SK-N-SH treated with all-trans-retinoic acid at 6 μM for 48 hours (cell line): ENCODE measurements around the gene UNC45A.

ENCODE experiments used
- ATAC-seq: fragments of 200-7000 bp; cut with Tn5 transposase; 3 replicates; pipeline ENCODE4 v1.9.1; 2020; ENCODE audit warnings: mild to moderate bottlenecking, moderate library complexity
- ARNTL ChIP-seq: fragments of 450-650 bp; formaldehyde crosslinking; IDR thresholded peaks from 2 replicates; pipeline ENCODE4 v1.5.0; 2020; ENCODE audit warnings: low read depth, mild to moderate bottlenecking, moderate library complexity, borderline replicate concordance
- BACH2 ChIP-seq: fragments of 250-450 bp; sonication (Bioruptor Pico); IDR thresholded peaks from 2 replicates; pipeline ENCODE4 v1.9.0; 2021; ENCODE audit warnings: mild to moderate bottlenecking, borderline replicate concordance
- CREB5 ChIP-seq: fragments of 250-450 bp; sonication (Bioruptor Pico); IDR thresholded peaks from 2 replicates; pipeline ENCODE4 v1.5.1; 2020; ENCODE audit warnings: low read depth, mild to moderate bottlenecking, moderate library complexity
- CSRNP3 ChIP-seq: fragments of 250-450 bp; sonication (Bioruptor Pico); IDR thresholded peaks from 2 replicates; pipeline ENCODE4 v1.5.1; 2021; ENCODE audit warnings: mild to moderate bottlenecking, moderate library complexity
- GLIS3 ChIP-seq: fragments of 250-450 bp; sonication (Bioruptor Pico); IDR thresholded peaks from 2 replicates; pipeline ENCODE4 v1.5.0; 2020; ENCODE audit warnings: mild to moderate bottlenecking, moderate library complexity
- ISL1 ChIP-seq: fragments of 250-450 bp; sonication (Bioruptor Pico); IDR thresholded peaks from 2 replicates; pipeline ENCODE4 v2.1.2; 2022; ENCODE audit warnings: mild to moderate bottlenecking, moderate library complexity
- OSR1 ChIP-seq: fragments of 250-450 bp; sonication (Bioruptor Pico); IDR thresholded peaks from 2 replicates; pipeline ENCODE4 v1.8.0; 2022; ENCODE audit warnings: moderate library complexity, mild to moderate bottlenecking, inconsistent platforms
- PATZ1 ChIP-seq: fragments of 250-450 bp; sonication (Bioruptor Pico); IDR thresholded peaks from 2 replicates; pipeline ENCODE4 v1.8.0; 2020; ENCODE audit warnings: mild to moderate bottlenecking, moderate library complexity, borderline replicate concordance
- POU6F1 ChIP-seq: fragments of 250-450 bp; sonication (Bioruptor Pico); IDR thresholded peaks from 2 replicates; pipeline ENCODE4 v1.8.0; 2021; ENCODE audit warnings: low read depth, mild to moderate bottlenecking, moderate library complexity, borderline replicate concordance
- PPARA ChIP-seq: fragments of 250-450 bp; sonication (Bioruptor Pico); IDR thresholded peaks from 2 replicates; pipeline ENCODE4 v1.5.0; 2020; ENCODE audit warnings: mild to moderate bottlenecking, borderline replicate concordance
- RARB ChIP-seq: fragments of 250-450 bp; sonication (Bioruptor Pico); IDR thresholded peaks from 2 replicates; pipeline ENCODE4 v1.8.0; 2021; ENCODE audit warnings: mild to moderate bottlenecking, moderate library complexity
- SNAI2 ChIP-seq: fragments of 250-450 bp; sonication (Bioruptor Pico); IDR thresholded peaks from 2 replicates; pipeline ENCODE4 v1.5.0; 2020; ENCODE audit warnings: mild to moderate bottlenecking, moderate library complexity
- TCF4 ChIP-seq: fragments of 250-450 bp; sonication (Bioruptor Pico); IDR thresholded peaks from 2 replicates; pipeline ENCODE4 v1.8.0; 2021; ENCODE audit warnings: mild to moderate bottlenecking, moderate library complexity, borderline replicate concordance
- TOX ChIP-seq: fragments of 250-450 bp; sonication (Bioruptor Pico); IDR thresholded peaks from 2 replicates; pipeline ENCODE4 v1.8.0; 2021; ENCODE audit warnings: mild to moderate bottlenecking, moderate library complexity, borderline replicate concordance
- TSHZ2 ChIP-seq: fragments of 250-450 bp; sonication (Bioruptor Pico); IDR thresholded peaks from 2 replicates; pipeline ENCODE4 v1.5.0; 2020; ENCODE audit warnings: mild to moderate bottlenecking, moderate library complexity
- ZC3H10 ChIP-seq: fragments of 250-450 bp; sonication (Bioruptor Pico); IDR thresholded peaks from 2 replicates; pipeline ENCODE4 v1.5.1; 2021; ENCODE audit warnings: mild to moderate bottlenecking, moderate library complexity
- ZFP3 ChIP-seq: fragments of 250-450 bp; sonication (Bioruptor Pico); IDR thresholded peaks from 2 replicates; pipeline ENCODE4 v1.5.0; 2020; ENCODE audit warnings: mild to moderate bottlenecking, moderate library complexity
- ZFP30 ChIP-seq: fragments of 450-650 bp; formaldehyde crosslinking; IDR thresholded peaks from 2 replicates; pipeline ENCODE4 v1.5.0; 2022; ENCODE audit warnings: mild to moderate bottlenecking, moderate library complexity
- ZNF565 ChIP-seq: fragments of 450-650 bp; formaldehyde crosslinking; conservative IDR thresholded peaks from 2 replicates; pipeline ENCODE4 v1.5.0; 2020; ENCODE audit warnings: low read depth, mild to moderate bottlenecking, moderate library complexity
- ZNF8 ChIP-seq: fragments of 450-650 bp; formaldehyde crosslinking; IDR thresholded peaks from 2 replicates; pipeline ENCODE4 v1.5.0; 2020; ENCODE audit warnings: mild to moderate bottlenecking, moderate library complexity

UNC45A gene

GRCh38 chr15:90906181-90906849 lies 28.8 kb upstream of the UNC45A start (continued):
- no peak for TF ChIP-seq CSRNP3 (CRISPR knock-in tag)
- TF ChIP-seq, all 23 proteins: peak for 0

GRCh38 chr15:90907051-90907660 lies 27.9 kb upstream of the UNC45A start:
- no peak for TF ChIP-seq TSHZ2
- no peak for TF ChIP-seq ZNF565 (CRISPR knock-in tag)
- no peak for TF ChIP-seq BACH2 (CRISPR knock-in tag)
- no peak for TF ChIP-seq RARB (CRISPR knock-in tag)
- no peak for TF ChIP-seq PATZ1 (CRISPR knock-in tag)
- no peak for TF ChIP-seq CSRNP3 (CRISPR knock-in tag)
- no peak for TF ChIP-seq CREB5
- TF ChIP-seq ZFP30 (CRISPR knock-in tag), result no peak
- no peak for TF ChIP-seq SNAI2
- no peak for TF ChIP-seq TOX (CRISPR knock-in tag)
- TF ChIP-seq POU6F1 (CRISPR knock-in tag), result no peak
- no peak for TF ChIP-seq ARNTL (CRISPR knock-in tag)
- TF ChIP-seq GLIS3, result no peak
- no peak for TF ChIP-seq OSR1
- no peak for TF ChIP-seq PPARA (CRISPR knock-in tag)
- TF ChIP-seq ZC3H10, result no peak
- TF ChIP-seq ZNF8, result no peak
- TF ChIP-seq, all 23 proteins: peak for 0
- ATAC-seq, result no peak

GRCh38 chr15:90907838-90908507 lies 27.1 kb upstream of the UNC45A start:
- no peak for ATAC-seq
- no peak for TF ChIP-seq SNAI2
- no peak for TF ChIP-seq ISL1 (CRISPR knock-in tag)
- TF ChIP-seq ZFP3 (CRISPR knock-in tag), result no peak
- no peak for TF ChIP-seq ZFP30 (CRISPR knock-in tag)
- TF ChIP-seq ZNF565 (CRISPR knock-in tag), result no peak
- no peak for TF ChIP-seq ARNTL (CRISPR knock-in tag)
- no peak for TF ChIP-seq PATZ1 (CRISPR knock-in tag)
- TF ChIP-seq CREB5, result no peak
- no peak for TF ChIP-seq TCF4 (CRISPR knock-in tag)
